ENCODE data around the gene UBB. TPM values are rescaled to one million over a fixed set of nuclear protein-coding genes. Genes with fewer than 3 reads are reported as not detected.
"Not testable (repeated sequence)": the region's sequence is repeated elsewhere in the genome, so short reads cannot be mapped to it uniquely, and the experiment has no call there.

The UBB gene
- polyA plus RNA-seq, 3 donors = 2,522 to 2,599 (median 2,549) TPM

- no peak for DNase-seq (ENCODE audit: low read depth in 3 of 3, low spot score in 2 of 3)
These were observed 6.5 kb upstream of the UBB start for GRCh38 chr17:16374146-16374938.

GRCh38 chr17:16377941-16378341, 3.0 kb upstream of the UBB start:
- DNase-seq (ENCODE audit: low read depth in 3 of 3, low spot score in 2 of 3) = no peak

GRCh38 chr17:16378636-16379282, 2.1 kb upstream of the UBB start:
- DNase-seq (ENCODE audit: low read depth in 3 of 3, low spot score in 2 of 3) = no peak

GRCh38 chr17:16379654-16380053, 1.2 kb upstream of the UBB start:
- DNase-seq (ENCODE audit: low read depth in 3 of 3, low spot score in 2 of 3) = no peak

GRCh38 chr17:16381496-16381820, 567 bp downstream of the UBB start:
- DNase-seq (ENCODE audit: low read depth in 3 of 3, low spot score in 2 of 3) = no peak

GRCh38 chr17:16383216-16383615, 2.3 kb downstream of the UBB start:
- no peak for DNase-seq (ENCODE audit: low read depth in 3 of 3, low spot score in 2 of 3)

- no peak for DNase-seq (ENCODE audit: low read depth in 3 of 3, low spot score in 2 of 3)
These were observed 2.9 kb downstream of the UBB start for GRCh38 chr17:16383772-16384287.

- DNase-seq (ENCODE audit: low read depth in 3 of 3, low spot score in 2 of 3) = no peak
These were observed 3.7 kb downstream of the UBB start for GRCh38 chr17:16384557-16384956.

GRCh38 chr17:16386126-16386507, 5.2 kb downstream of the UBB start:
- not testable (repeated sequence) for DNase-seq (ENCODE audit: low read depth in 3 of 3, low spot score in 2 of 3)

- DNase-seq (ENCODE audit: low read depth in 3 of 3, low spot score in 2 of 3) = no peak
These were observed 10.6 kb downstream of the UBB start for GRCh38 chr17:16391451-16391850.

GRCh38 chr17:16392491-16392890, 11.6 kb downstream of the UBB start:
- DNase-seq (ENCODE audit: low read depth in 3 of 3, low spot score in 2 of 3) = not testable (repeated sequence)

- DNase-seq (ENCODE audit: low read depth in 3 of 3, low spot score in 2 of 3) = not testable (repeated sequence)
These were observed 15.0 kb downstream of the UBB start for GRCh38 chr17:16395887-16396286.

GRCh38 chr17:16396693-16397092, 15.8 kb downstream of the UBB start:
- not testable (repeated sequence) for DNase-seq (ENCODE audit: low read depth in 3 of 3, low spot score in 2 of 3)

GRCh38 chr17:16398270-16399267, 17.7 kb downstream of the UBB start:
- no peak for DNase-seq (ENCODE audit: low read depth in 3 of 3, low spot score in 2 of 3)

GRCh38 chr17:16403847-16404246, 23.0 kb downstream of the UBB start:
- DNase-seq (ENCODE audit: low read depth in 3 of 3, low spot score in 2 of 3) = not testable (repeated sequence)

- DNase-seq (ENCODE audit: low read depth in 3 of 3, low spot score in 2 of 3) = peak in 1 of 3 donors; percentile 43
These were observed 26.1 kb downstream of the UBB start for GRCh38 chr17:16406742-16407674.

- DNase-seq (ENCODE audit: low read depth in 3 of 3, low spot score in 2 of 3) = no peak
These were observed 27.2 kb downstream of the UBB start for GRCh38 chr17:16407911-16408588.

GRCh38 chr17:16415031-16415924, 34.4 kb downstream of the UBB start, which contains the start of gene TRPV2:
Gene TRPV2 (plus strand): TSS chr17:16415571. CDS start chr17:16417669, 2,098 bp downstream.
- DNase-seq (ENCODE audit: low read depth in 3 of 3, low spot score in 2 of 3) = no peak

Data from right renal cortex interstitium (tissue), 3 donors.